ENCODE data around the gene ZCCHC24. TPM values are rescaled to one million over a fixed set of nuclear protein-coding genes. Genes with fewer than 3 reads are reported as not detected.
A peak's percentile ranks its signal among the peaks of the same experiment; 100 is the strongest.

The ZCCHC24 gene
- total RNA-seq, 2 donors from 2014 or later = 45.6 to 85.9 TPM

- Histone ChIP-seq H3K27me3 (no peaks in the 10 kb centered on the region), H3K9me3 (no peaks in the 10 kb centered on the region), H3K4me1 (peaks cover 0 to 89% of the 10 kb centered on the region in 2 donors), H3K27ac (peak overlapping the region; percentile 93 to 99), H3K36me3 (no peaks in the 10 kb centered on the region), H3K4me3 (no peak overlapping the region)
- no peak for DNase-seq (ENCODE audit: low spot score)
- TF ChIP-seq, protein P1, sequence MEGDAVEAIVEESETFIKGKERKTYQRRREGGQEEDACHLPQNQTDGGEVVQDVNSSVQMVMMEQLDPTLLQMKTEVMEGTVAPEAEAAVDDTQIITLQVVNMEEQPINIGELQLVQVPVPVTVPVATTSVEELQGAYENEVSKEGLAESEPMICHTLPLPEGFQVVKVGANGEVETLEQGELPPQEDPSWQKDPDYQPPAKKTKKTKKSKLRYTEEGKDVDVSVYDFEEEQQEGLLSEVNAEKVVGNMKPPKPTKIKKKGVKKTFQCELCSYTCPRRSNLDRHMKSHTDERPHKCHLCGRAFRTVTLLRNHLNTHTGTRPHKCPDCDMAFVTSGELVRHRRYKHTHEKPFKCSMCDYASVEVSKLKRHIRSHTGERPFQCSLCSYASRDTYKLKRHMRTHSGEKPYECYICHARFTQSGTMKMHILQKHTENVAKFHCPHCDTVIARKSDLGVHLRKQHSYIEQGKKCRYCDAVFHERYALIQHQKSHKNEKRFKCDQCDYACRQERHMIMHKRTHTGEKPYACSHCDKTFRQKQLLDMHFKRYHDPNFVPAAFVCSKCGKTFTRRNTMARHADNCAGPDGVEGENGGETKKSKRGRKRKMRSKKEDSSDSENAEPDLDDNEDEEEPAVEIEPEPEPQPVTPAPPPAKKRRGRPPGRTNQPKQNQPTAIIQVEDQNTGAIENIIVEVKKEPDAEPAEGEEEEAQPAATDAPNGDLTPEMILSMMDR (IDR thresholded peaks at IDR 0.05) = no peak
These were observed 5.1 kb downstream of the ZCCHC24 start for GRCh38 chr10:79440281-79440680.

DNA sequence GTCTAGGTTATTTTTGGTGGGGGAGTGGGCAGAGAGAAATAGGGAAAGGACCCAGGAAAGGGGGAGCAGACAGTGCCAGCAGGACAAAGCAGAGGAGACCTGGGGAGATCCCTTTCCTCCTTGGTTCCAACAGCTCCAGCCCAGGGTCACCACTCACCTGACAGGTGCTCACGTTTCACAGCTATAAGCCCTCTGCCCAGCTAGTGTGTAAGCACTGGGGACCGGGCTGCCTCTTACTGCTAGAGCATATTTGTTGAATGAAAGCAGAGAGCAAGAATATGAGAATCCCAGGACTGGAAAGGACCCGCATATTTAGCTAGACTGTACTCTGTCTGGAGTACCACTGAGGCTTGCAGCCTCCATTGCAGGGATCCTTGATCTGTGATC is 6.7 kb downstream of the ZCCHC24 start:
- no peak for DNase-seq (ENCODE audit: low spot score)
- no peak overlapping the region for H3K4me3 ChIP-seq
- H3K27ac ChIP-seq = peak overlapping the region in 1 of 2 donors; percentile 93
- no peaks in the 10 kb centered on the region for H3K27me3 ChIP-seq
- H3K9me3 ChIP-seq = no peaks in the 10 kb centered on the region
- H3K4me1 ChIP-seq = peaks cover 0 to 100% of the 10 kb centered on the region in 2 donors
- TF ChIP-seq, protein P1 (IDR thresholded peaks at IDR 0.05) = no peak
- H3K36me3 ChIP-seq = no peaks in the 10 kb centered on the region

DNA sequence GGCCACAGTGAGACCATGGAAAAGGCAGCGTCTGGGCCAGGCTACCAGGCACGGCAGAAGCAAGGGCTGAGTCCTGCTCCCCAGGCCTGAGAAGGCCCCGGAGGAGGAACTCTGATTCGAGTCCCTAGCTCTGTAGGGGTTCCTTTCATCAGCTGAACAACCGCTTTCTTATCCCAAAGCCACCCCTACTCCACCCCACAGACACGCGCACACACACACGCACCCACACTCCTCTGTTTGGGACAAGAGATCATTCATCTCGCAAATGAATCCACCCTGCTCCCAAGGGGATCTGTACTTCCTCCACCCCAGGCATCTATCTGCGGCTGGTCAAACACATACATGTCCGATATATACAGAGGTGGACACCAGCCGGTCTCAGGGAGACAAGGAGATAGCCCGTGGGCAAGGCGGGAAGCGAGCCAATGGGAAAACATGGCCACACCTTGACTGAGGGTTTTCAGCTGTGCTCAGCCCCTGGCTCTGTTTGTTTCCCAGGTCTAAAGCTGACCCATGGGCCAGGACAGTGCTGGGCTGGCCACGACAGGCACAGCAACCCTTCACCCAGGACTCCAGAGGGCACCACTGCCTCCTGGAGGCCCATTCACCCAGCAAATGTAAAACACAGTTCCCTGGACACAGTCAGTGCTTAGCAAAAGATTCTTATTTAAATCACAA is 7.3 kb downstream of the ZCCHC24 start:
- Histone ChIP-seq H3K4me1 (peaks cover 0 to 100% of the 10 kb centered on the region in 2 donors), H3K27me3 (no peaks in the 10 kb centered on the region), H3K4me3 (no peak overlapping the region), H3K9me3 (no peaks in the 10 kb centered on the region), H3K36me3 (no peaks in the 10 kb centered on the region), H3K27ac (peak overlapping the region in 1 of 2 donors; percentile 93)
- TF ChIP-seq, protein P1 (IDR thresholded peaks at IDR 0.05) = peak in 1 of 2 donors; percentile 39
- no peak for DNase-seq (ENCODE audit: low spot score)

DNA sequence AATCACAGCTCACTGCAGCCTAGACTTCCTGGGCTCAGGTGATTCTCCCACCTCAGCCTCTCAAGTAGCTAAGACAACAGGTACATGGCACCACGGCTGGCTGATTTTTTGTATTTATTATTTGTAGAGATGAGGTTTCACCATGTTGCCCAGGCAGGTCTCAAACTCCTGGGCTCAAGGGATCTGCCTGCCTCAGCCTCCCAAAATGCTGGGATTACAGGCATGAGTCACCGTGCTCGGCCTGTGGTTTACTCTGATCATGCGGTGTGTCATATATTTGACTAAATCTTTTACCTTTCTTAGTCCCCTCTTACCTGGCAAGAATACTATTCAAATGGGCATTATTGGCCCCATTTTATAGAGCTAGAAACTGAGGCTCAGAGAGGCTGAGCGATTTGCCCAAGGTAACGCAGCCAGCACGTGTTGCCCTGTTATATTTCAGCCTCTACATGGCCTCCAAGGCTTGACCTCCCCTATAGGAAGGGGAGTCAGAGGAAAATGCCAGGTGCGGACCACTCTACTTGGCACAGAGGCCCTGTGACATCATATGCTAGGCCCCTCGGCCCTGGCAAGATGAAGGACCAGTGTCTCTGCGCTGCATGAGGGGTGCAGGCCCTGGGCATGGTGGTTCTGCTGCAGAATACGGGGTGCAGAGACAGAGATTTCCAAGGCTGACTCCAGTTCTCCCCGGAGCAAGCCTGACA is 8.2 kb downstream of the ZCCHC24 start:
- Histone ChIP-seq H3K27ac (peak overlapping the region; percentile 84 to 93), H3K36me3 (peaks cover 3% of the 10 kb centered on the region), H3K4me3 (no peak overlapping the region), H3K9me3 (no peaks in the 10 kb centered on the region), H3K4me1 (peaks cover 0 to 100% of the 10 kb centered on the region in 2 donors), H3K27me3 (no peaks in the 10 kb centered on the region)
- no peak for DNase-seq (ENCODE audit: low spot score)
- TF ChIP-seq, protein P1 (IDR thresholded peaks at IDR 0.05) = no peak

DNA sequence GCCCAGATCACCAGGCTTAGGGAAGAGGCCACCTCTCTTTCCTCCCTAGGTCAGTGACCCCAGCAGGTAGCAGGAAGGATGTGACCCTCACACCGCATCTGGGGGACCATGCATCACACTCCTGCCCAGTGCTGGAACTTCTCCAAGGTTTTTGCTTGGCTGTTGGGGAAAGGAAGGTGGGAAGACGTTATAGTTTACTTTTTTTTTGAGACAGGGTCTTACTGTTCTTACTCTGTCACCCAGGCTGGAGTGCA is 8.6 kb downstream of the ZCCHC24 start:
- Histone ChIP-seq H3K27ac (peak overlapping the region; percentile 84 to 93), H3K36me3 (peaks cover 7% of the 10 kb centered on the region), H3K4me3 (no peak overlapping the region), H3K27me3 (no peaks in the 10 kb centered on the region), H3K9me3 (no peaks in the 10 kb centered on the region), H3K4me1 (peaks cover 0 to 100% of the 10 kb centered on the region in 2 donors)
- DNase-seq (ENCODE audit: low spot score) = no peak
- TF ChIP-seq, protein P1 (IDR thresholded peaks at IDR 0.05) = no peak

All from right atrium auricular region (tissue), 2 donors.